Measurements from ENCODE around the gene RPL15.

DNA sequence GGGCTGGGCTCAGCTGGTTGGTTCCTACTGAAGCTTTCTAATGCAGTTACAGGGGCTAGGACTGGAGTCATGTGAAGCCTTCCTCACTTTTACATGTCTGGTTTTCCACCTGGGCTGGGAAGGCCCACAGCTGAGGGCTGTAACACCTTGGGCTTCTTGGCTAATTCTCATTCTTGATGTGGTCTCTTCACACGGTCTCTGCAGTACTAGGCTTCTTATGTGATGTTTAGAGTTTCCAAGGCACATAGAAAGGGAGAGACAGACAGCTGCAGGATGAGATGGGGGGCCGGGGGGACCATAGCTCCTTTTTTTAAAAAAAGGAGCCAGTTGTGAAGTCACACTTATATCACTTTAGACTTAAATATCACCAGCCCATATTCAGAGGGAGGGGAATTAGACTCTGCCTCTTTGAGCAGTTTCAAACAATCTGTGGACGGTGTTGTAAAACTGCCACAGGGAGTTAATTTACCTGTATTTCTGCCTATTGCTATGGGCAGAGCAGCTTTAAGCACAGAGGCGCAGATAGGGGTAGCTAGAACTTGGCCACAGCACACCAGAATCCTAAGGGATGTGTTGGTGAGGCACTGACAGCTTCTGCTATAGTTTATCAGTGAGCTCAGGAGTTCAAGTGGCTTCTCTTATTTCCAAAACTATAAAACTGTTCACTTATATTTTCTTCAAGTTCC, 46.8 kb upstream of the RPL15 start:
- TF ChIP-seq, protein P1, sequence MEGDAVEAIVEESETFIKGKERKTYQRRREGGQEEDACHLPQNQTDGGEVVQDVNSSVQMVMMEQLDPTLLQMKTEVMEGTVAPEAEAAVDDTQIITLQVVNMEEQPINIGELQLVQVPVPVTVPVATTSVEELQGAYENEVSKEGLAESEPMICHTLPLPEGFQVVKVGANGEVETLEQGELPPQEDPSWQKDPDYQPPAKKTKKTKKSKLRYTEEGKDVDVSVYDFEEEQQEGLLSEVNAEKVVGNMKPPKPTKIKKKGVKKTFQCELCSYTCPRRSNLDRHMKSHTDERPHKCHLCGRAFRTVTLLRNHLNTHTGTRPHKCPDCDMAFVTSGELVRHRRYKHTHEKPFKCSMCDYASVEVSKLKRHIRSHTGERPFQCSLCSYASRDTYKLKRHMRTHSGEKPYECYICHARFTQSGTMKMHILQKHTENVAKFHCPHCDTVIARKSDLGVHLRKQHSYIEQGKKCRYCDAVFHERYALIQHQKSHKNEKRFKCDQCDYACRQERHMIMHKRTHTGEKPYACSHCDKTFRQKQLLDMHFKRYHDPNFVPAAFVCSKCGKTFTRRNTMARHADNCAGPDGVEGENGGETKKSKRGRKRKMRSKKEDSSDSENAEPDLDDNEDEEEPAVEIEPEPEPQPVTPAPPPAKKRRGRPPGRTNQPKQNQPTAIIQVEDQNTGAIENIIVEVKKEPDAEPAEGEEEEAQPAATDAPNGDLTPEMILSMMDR (conservative IDR thresholded peaks at IDR 0.05; ENCODE audit: low read length), result no peak
- no peak for TF ChIP-seq EZH2phosphoT487 (IDR thresholded peaks at IDR 0.05; ENCODE audit: borderline replicate concordance, low read depth, low read length)

Data from OCI-LY7 (cell line).